Measurements from ENCODE around the gene CLEC16A. TPM values are rescaled to one million over a fixed set of nuclear protein-coding genes. Genes with fewer than 3 reads are reported as not detected.

CLEC16A gene
- polyA plus RNA-seq, 1 experiment: 11.9 TPM

GRCh38 chr16:10938321-10938720, 6.0 kb upstream of the CLEC16A start:
- ChIA-PET CTCF (no interaction called here), POLR2A (no interaction called here)
- Histone ChIP-seq H3K27ac (ENCODE audit: low read depth, low read length) (no peak overlapping the region), H3K27me3 (ENCODE audit: control insufficient read depth, insufficient read depth, low read length) (no peaks in the 10 kb centered on the region), H3K4me3 (ENCODE audit: low read depth, low read length) (no peak overlapping the region), H3K9me3 (ENCODE audit: control insufficient read depth, insufficient read depth, low read length) (no peaks in the 10 kb centered on the region)
- no peak for DNase-seq (ENCODE audit: low read depth, low spot score)
- TF ChIP-seq CTCF (IDR thresholded peaks at IDR 0.05; ENCODE audit: low read depth, low read length): no peak

- no peak for TF ChIP-seq CTCF (IDR thresholded peaks at IDR 0.05; ENCODE audit: low read depth, low read length)
- Histone ChIP-seq H3K9me3 (ENCODE audit: control insufficient read depth, insufficient read depth, low read length) (no peaks in the 10 kb centered on the region), H3K27ac (ENCODE audit: low read depth, low read length) (no peak overlapping the region), H3K27me3 (ENCODE audit: control insufficient read depth, insufficient read depth, low read length) (no peaks in the 10 kb centered on the region), H3K4me3 (ENCODE audit: low read depth, low read length) (peak overlapping the region; percentile 80)
- ChIA-PET CTCF (no interaction called here), POLR2A (no interaction called here)
- no peak for DNase-seq (ENCODE audit: low read depth, low spot score)
Measured at GRCh38 chr16:10938796-10939648, 5.3 kb upstream of the CLEC16A start.

- Histone ChIP-seq H3K9me3 (ENCODE audit: control insufficient read depth, insufficient read depth, low read length) (no peaks in the 10 kb centered on the region; the same call in 1 of the 2 replicates), H3K27ac (ENCODE audit: low read depth, low read length) (no peak overlapping the region), H3K4me3 (ENCODE audit: low read depth, low read length) (peak overlapping the region; percentile 80), H3K27me3 (ENCODE audit: control insufficient read depth, insufficient read depth, low read length) (no peaks in the 10 kb centered on the region)
- DNase-seq (ENCODE audit: low read depth, low spot score): no peak
- TF ChIP-seq CTCF (IDR thresholded peaks at IDR 0.05; ENCODE audit: low read depth, low read length): no peak
- CTCF ChIA-PET: no interaction called here
- POLR2A ChIA-PET: no interaction called here
Measured at GRCh38 chr16:10939649-10940234, 4.6 kb upstream of the CLEC16A start.

DNA sequence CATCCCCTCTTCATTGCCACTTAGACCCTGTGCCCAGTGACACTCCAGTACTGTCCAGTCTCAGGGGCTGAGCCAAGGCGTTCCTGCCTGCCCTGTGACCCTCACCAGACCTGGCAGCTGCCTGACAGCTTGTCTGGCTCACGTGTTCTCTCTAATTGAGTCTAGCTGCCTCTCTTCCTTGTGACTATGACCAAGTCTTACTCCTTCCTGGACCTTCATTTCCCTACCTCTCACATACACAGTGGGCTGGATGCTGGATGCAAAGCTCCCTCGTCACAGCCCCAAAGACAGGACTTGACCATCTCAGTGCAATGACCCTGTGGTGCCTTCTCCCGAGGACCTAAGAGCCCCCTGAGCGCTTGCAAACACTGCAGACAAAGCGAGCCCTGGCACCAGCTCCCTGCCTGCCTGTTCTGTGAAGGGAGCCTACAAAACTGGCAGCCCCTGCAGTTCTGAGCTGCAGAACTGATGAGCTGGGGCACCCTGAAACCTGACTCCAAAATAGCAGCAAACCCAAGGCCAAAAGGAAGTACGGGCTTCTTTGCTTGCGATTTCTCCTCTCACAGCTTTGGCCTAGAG, 3.8 kb upstream of the CLEC16A start:
- no peak for DNase-seq (ENCODE audit: low read depth, low spot score)
- TF ChIP-seq CTCF (IDR thresholded peaks at IDR 0.05; ENCODE audit: low read depth, low read length): no peak
- POLR2A ChIA-PET: no interaction called here
- H3K27ac ChIP-seq (ENCODE audit: low read depth, low read length): no peak overlapping the region
- CTCF ChIA-PET: interaction anchor here (1.5 kb wide), 1 partner anchor 22 kb away, joined by 10 read pairs; no protein-coding TSS in a partner anchor
- H3K4me3 ChIP-seq (ENCODE audit: low read depth, low read length): peak overlapping the region; percentile 80
- no peaks in the 10 kb centered on the region for H3K27me3 ChIP-seq (ENCODE audit: control insufficient read depth, insufficient read depth, low read length)
- H3K9me3 ChIP-seq (ENCODE audit: control insufficient read depth, insufficient read depth, low read length): no peaks in the 10 kb centered on the region; the same call in 1 of the 2 replicates
